GM18861 (cell line): Measurements from ENCODE around the gene PTPRO.
"Not testable (repeated sequence)": the region's sequence is repeated elsewhere in the genome, so short reads cannot be mapped to it uniquely, and the experiment has no call there.

ENCODE experiments used
- ATAC-seq: cut with Tn5 transposase; IDR thresholded peaks from one replicate; pipeline ENCODE4 v1.9.1; 2021; ENCODE audit not compliant: unreplicated experiment

PTPRO gene

DNA sequence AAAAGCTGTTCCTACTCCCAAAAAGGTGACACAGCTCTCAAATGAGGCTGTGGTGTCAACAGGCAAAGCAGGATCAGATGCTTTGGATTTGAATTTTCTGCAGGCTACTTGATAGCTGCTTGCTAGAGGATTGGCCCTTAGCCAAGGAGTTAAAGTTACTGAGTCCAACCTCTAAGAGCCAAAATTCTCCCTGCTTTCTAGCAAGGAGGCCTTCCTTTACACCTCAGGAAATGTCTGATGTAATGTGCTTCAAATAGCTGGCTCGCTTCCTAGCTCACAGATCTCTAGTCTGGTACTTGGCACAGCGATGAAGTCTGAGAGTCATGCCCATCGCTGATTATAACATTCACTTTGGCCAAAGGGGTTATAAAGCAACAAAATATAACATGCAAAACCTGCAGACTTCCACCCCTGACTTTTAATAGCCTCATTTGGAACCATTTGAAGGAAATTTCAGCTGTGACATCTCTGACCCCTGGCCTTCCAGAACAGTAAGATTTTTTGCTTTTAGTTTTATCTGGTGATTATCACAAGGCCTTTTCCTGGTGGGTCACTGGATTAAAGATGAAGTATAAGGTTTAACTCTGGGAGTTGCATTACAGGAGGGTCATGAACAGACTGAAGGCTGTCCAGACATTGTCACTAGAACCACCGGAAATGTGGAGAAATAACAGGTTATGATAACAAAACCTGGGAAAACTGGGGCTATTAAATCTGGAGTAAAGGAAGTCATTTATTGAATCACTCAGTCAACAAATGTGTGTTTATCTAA, 277.1 kb downstream of the PTPRO start:
- no peak for ATAC-seq

DNA sequence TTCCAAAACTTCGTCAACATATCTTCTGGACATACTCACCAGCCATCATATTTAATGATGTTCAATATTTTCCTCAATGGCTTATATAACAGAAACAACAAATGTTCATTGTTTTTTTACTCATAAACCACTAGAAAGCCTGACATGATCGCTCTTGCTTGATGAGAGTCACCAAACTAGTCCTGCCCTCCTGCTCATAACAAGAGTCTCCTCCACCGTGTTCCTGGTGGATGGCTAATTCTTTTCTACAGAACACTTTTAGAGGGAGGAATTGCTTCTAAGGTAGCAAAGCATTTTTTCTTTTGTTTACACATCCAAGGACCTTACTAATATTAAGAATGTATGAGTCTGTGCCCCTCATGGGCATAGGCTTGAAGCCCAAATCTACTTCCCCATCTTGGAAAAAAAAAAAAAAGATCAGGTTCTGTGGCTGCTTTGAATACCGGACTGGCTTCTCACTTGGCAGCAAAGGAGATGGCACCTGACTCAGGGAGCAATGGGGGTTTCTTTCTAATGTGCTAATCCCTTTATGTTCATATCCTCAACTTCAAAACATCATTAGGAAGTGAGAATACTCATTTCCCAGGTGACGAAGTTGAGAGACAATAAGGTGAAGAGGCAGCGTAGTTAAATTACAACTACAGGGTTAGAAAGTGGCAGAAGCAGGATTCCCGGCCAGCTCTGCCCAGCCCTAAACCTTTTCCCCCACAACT, 278.1 kb downstream of the PTPRO start:
- ATAC-seq = no peak

DNA sequence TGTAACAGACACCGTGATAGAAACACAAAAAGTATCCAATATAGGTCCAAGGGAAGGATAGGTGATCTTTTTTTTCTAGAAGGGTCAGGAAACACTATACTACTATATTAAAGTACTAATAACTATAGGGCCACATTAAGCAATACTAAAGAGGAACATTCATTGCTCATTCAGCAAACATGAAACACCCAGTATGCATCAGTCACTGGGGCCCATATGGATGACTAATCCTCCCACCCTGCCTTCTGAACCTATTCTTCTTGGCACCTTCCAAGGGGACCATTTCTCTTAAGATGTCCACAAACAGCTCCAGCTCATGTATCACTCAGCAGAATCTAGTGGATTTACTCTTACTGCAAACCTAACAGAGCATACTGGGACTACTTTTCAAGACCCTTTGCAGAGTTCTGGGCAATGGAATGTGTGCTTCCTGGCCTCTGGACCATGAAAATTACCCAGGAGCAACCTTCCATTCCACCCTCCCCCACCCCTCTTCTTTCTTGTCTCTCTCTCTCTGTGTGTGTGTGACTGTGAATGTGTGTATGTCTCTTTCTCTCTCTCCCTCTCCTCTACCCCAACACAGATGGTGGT, 279.0 kb downstream of the PTPRO start:
- no peak for ATAC-seq

DNA sequence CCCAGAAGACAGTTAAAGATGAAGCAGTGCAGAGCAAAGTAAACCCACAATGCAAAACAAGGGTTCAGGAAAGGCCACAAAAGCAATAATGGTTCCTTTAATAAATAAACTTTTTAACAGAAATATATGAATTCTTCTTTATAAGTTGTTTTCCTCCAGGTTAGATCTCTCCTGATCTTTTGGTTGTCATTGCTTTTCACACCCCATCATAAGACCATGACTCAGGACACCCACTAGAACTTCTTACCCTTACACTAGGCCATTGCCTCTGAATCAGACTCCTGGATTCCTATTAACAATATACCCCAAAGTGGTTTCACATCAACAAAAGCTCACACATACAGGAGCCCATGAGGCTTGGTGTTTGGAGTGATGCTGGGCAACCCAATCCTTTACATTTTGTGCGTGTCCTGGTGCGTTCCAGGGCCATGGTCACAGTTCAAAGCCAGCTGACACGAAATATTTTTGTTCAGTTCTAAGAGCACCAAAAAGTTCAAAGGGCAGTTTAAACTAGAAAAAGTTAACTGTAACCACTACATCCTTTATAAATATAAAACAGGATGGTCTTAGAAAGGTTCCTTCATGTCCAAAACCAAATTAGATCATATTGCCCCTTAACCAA, 279.9 kb downstream of the PTPRO start:
- no peak for ATAC-seq

DNA sequence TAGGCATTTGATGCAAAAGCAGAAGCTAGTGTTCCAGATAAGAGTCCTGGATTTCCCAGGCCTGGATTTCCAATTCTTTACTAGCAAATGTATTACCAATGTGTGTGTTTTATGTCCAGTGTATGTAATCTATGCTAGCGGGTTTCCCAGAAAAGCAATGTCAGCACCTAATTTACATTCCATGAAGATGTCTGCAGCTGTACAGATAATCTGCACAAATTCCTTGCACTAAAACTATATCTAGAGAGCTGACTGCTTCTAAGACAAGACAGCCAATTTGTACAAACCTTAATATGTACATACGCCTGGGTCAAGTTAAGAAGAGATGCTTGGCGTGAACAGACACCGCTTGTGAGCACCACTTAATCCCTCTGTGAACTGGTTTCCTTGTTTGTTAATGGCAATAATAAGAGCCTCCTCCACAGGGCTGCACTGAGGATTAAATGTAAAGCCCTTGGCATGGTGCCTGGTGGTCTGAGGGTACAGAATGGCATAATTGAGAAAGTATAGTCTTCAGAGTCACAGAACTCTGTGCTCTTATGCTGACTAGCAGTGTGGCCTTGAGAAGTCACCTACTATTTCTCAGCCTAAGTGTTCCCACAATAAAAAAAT, 281.3 kb downstream of the PTPRO start:
- no peak for ATAC-seq

DNA sequence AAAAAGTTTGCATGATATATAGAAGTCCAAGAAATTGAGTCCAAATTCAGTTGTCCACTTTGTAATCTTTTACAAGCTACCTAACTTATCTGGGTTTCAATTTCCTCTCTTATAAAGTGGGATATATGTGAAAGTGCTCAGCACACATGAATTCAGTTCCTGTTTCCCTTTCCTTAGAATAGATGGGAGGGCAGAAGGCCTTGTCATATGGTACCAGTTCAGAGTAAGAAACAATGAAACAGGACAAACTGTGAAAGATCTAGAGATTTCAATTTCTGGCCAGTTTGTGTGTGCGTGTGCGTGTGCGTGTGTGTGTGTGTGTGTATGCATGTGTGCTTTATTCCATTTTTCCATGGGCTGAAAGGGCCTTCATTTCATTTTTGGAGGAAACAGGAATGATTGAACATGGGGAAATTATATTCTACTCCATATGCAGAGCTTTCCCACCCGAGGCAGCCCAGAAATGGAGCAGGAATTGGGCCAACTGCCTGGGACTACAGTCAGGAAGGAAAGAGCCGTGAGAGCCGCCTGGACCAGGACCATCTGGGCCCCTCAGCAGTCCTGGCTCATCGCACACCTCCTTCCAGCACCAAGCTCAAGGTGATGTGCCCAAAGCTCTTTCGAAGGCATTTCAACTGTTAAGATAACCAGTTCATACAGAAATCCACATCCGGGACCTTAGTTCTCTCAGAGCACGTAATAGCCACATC, 283.7 kb downstream of the PTPRO start:
- no peak for ATAC-seq

DNA sequence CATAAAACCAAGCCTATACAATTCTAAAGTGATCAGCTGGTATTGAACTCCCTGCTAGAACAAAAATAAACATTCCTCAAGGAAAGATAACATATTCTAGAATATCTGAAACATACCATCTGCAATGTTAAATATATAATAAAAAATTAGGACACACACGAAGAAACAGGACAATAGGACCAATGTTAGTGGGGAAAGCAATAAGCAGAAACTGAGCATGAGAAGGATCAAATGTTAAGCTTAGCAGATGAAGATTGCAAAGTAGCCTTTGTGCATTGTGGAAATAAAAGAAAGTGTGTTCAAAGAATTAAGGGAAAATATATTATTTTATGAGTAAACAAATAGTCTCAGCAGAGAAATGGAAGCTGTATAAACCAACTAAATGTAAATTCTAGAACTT, 286.1 kb downstream of the PTPRO start:
- no peak for ATAC-seq

DNA sequence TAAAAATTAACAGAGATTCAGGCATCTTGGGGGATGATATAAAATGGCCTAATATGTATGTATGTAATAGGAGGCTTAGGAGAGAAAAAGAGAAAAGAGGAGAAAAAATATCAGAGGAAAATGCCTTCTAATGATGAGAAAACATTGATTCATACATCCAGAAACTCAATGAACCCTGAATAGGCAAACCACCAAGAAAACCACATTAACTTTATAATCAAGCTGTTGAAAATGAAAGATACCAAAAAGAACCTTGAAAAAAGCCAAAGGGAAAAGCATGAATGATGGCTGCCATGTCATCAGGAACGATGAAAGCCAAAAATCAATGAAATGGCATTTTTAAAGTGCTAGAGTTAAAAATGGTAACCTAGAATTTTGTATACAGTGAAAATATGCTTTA, 286.6 kb downstream of the PTPRO start:
- ATAC-seq = no peak

DNA sequence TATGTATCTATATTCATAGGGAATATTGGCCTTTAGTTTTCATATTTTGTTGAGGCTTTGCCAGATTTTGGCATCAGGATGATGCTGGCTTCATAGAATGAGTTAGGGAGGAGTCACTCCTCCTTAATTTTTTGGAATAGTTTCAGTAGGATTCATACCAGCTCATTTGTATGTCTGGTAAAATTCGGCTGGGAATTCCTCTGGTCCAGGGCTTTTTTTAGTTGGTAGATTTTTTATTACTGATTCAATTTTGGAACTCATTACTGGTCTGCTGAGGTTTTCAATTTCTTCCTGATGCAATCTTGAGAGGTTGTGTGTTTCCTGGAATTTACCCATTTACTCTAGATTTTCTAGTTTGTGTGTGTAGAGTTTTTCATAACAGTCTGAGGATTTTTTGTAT, 291.7 kb downstream of the PTPRO start:
- ATAC-seq = no peak

DNA sequence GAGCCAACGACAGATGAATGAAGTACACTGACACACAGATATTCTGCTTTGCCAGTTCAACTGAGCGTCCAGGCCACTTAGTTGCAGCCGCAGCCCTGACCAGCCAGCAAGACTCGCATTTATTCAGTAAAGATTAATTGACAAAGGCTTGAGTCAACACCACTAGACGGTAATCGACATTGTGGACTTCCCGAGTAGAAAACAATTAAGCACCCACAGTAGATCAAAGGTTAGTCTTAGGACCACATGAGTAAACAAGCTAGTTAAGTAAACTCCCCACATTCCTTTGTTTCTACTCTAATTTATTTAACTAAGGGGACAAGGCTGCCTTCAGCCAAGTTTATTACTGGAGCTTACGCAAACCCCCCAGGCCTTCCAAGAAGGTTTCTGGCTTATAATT, 294.2 kb downstream of the PTPRO start:
- not testable (repeated sequence) for ATAC-seq

DNA sequence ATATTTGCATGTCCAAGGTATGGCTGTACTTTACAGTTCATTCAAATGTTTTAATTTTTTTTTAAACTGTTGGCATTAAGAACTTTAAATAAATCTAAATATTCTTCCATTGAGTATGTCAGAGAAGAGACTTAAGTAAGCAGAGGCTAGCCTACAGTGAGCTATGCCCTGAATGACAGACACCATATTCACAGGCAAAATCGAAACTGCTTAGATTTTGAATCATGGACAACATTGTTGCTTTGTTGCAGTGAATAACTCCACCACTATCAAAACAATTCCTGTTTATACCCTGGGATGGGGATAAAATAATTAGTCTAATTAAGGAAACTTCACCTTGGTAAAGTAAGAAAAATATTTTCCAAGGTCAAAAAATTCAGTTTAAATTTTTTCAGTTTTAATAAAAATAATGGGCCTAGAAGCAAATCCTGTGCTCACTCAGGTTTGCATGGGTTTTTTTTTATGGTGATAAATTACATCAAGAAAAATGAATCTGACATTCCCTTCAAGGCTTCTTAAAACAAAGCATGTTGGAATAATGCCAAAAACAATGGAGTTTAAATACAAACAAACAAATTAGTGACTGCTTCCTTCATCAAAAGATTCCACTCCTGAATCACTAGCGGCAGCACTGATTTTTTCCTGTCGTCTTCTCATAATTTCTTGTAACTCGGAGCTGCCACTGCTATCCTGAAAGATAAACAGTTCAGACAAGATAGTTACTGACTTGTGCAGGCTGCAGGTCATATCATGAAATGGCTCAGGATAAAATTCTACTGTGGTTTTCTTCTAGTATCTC, 298.6 kb downstream of the PTPRO start:
- ATAC-seq = no peak

DNA sequence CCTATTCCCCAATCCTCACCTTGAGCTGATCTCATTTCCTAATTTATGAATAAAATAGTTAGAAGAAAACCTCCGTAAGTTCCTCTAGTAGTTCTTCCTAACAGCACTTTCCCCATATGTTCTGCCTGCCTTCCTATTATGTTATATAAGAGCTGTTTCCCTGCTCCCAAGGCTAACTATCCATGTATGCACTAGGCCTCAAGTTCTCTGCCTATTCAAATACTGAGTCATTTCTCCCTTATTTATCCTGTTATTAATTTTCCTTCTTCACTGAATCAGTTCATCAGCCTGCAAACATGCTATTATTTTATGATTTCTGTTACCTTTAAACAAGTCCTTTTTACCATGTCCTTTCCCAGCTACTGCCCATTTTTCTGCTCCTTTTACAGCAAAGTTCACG, 302.8 kb downstream of the PTPRO start:
- no peak for ATAC-seq

DNA sequence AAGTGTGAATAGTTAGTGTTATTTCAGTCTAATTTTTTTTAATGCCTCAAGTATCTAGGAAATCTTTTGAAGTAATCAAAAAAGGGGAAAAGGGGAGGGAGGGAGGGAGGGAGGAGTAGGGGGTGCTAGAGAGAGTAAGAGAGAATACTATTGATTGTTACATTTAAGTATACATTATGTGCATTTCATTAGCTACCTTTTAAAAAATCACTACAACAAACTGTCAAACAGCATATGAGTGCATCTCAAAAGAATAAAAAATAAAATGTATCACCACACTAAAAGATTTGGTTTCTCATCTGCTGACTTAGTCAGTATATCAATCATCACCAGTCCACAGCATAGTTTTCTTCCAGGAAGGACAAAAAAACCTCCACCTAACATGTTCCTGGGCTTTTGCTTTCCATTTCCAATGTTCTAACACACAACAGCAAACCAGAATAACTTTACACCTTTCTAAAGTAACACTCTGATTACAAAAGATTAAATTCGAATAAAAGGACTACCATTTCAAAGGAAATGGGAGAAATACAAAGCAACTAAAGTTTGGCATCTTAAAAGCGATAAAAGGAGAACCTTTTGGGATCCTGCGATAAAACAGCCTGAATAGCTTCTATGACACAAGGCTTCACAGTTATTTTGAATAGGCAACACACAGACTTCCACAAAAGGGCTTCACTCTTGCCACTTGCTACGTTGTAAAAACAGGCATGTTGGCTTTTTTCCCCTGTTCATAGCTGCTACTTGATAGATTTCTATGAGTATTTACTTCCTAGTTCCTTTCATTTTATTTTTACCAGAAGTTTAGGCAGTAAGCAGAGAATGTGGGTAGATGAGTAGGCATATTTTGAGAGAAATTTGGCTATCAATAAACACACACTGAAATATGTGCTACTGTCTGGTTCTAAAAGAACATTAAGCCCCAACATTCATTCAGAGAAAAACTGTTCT, 306.0 kb downstream of the PTPRO start:
- no peak for ATAC-seq

DNA sequence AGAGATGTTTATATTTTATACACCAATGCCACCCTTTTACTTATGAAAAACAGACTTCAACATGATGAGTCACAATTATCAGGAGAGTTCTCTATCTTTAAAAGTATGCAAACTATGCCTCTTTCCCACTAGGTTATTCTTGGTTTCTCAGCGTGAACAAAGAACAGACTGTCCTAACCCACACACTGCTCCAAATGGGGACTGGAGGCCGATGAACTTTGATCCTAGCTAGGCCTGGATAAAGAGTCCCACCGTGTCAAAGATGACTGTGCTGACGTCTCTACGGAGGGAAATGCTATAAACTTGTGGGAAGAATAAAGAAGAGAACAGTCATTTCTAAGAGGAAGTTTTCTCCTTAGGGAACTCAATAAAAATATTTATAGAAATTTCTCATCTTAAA, 306.8 kb downstream of the PTPRO start:
- peak; percentile 75 for ATAC-seq

DNA sequence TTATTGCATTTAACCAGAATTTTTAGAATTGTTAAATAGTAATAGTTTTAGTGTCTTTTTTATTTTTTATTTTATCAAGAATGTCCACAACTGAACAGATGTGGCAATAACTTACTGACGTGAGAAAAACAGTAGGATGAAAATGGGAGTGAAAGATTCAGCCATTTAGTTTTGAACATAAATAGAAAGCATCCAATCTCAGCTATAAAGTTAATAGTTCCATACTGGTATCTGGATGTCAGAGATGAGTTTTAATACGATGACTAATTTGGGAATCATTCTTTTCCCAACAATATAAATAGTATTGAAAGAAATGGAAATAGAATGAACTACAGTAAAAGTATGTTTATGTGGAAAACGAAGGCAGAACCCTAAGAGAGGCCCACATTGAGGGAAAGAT, 307.5 kb downstream of the PTPRO start:
- no peak for ATAC-seq

DNA sequence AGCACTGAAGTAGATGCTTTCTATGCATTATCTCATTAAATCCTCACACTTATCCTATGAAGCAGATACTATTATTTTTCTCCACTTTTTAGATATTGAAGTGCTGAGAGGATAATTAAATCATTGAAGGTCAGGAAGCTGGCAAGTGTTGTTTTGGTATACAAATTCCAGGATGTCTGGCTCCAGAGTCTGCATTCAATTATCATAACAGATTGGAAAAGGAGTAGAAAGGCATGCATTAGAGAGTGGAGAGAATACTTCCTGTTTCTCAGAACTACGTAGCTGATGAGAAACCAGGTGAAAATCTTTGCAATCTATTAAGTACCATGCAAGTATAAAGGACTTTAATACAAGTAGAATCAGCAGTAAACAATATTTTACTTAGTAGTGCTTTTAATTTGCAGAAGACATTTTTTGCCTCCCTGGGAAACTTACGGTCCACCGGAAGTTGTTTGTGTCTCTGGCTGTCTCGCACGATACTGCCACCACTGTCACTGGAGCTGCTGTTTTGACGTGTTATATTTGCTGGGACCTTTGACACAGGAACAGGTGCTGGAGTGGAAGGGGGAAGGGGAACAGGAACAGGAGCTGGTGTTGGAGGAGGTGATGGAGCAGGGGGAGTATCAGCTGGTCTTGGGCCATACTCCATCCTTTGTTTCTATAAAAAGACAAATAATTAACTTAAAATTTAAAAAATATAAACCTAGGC, 308.9 kb downstream of the PTPRO start:
- no peak for ATAC-seq

DNA sequence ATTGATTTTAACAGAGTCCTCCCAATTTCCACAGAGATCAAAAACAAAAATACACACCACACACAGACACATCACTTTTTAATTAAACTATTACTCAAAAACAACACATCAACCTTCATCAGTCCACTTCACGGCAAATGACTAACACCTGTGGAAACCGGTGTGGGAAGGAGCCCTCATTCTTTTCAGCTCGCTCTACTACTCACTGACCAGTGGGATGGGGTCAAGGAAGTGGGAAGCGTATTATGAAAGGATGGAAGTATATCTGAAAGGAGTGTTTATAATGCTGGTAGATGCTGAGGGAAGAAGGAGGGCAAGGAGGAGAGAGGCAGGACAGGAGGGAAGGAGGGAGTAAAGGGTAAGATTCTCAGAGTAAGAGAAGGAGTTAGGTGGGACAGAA, 310.4 kb downstream of the PTPRO start:
- ATAC-seq = no peak

DNA sequence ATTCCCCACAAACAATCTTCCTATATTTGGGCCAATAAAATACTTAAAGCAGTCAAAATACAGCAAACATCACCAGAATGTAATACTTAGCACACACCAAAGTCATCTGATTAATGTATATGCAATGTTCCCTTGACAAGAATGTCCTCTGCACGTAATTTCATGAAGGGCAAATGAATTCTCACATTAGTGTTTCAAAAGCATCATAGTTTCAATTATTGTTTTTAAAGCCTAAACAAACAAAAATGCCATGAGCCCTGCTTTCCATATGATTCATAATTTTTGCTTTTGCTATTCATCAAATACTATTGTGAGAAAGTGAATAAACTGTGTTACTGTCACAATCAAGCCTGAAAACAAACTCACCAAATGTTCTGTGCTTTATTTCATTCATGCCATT, 310.9 kb downstream of the PTPRO start:
- no peak for ATAC-seq
